ENCODE results near the gene LGALS7B. TPM values are rescaled to one million over a fixed set of nuclear protein-coding genes. Genes with fewer than 3 reads are reported as not detected.
"Not testable (repeated sequence)": the region's sequence is repeated elsewhere in the genome, so short reads cannot be mapped to it uniquely, and the experiment has no call there.

The LGALS7B gene
- total RNA-seq, 1 experiment from 2014 or later = not detected

GRCh38 chr19:38796154-38796553 is 7.2 kb downstream of the LGALS7B start:
- no peak for DNase-seq (ENCODE audit: low read depth)

GRCh38 chr19:38797781-38798180 is 8.8 kb downstream of the LGALS7B start:
- not testable (repeated sequence) for DNase-seq (ENCODE audit: low read depth)

GRCh38 chr19:38799104-38799503 is 10.1 kb downstream of the LGALS7B start:
- DNase-seq (ENCODE audit: low read depth) = no peak

- DNase-seq (ENCODE audit: low read depth) = no peak
Observed at GRCh38 chr19:38800577-38801347, 11.8 kb downstream of the LGALS7B start.

GRCh38 chr19:38801359-38802095 is 12.5 kb downstream of the LGALS7B start:
- DNase-seq (ENCODE audit: low read depth) = no peak

GRCh38 chr19:38803543-38803942 is 14.5 kb downstream of the LGALS7B start:
- DNase-seq (ENCODE audit: low read depth) = no peak

- DNase-seq (ENCODE audit: low read depth) = no peak
Observed at GRCh38 chr19:38805180-38805579, 16.2 kb downstream of the LGALS7B start.

- no peak for DNase-seq (ENCODE audit: low read depth)
Observed at GRCh38 chr19:38806371-38806770, 17.4 kb downstream of the LGALS7B start.

GRCh38 chr19:38807374-38808098 is 18.5 kb downstream of the LGALS7B start:
- DNase-seq (ENCODE audit: low read depth) = not testable (repeated sequence)

- no peak for DNase-seq (ENCODE audit: low read depth)
Observed at GRCh38 chr19:38808741-38809140, 19.7 kb downstream of the LGALS7B start.

- no peak for DNase-seq (ENCODE audit: low read depth)
Observed at GRCh38 chr19:38809592-38810252, 20.7 kb downstream of the LGALS7B start.

- DNase-seq (ENCODE audit: low read depth) = no peak
Observed at GRCh38 chr19:38812009-38812840, 23.2 kb downstream of the LGALS7B start.

- no peak for DNase-seq (ENCODE audit: low read depth)
Observed at GRCh38 chr19:38812841-38813320, 23.9 kb downstream of the LGALS7B start, which contains the start of gene LGALS4. LGALS4 (minus strand) TSS chr19:38812945; CDS start chr19:38812886, 59 bp downstream.

- no peak for DNase-seq (ENCODE audit: low read depth)
Observed at GRCh38 chr19:38813323-38813722, 24.3 kb downstream of the LGALS7B start.

- DNase-seq (ENCODE audit: low read depth) = not testable (repeated sequence)
Observed at GRCh38 chr19:38813932-38814331, 24.9 kb downstream of the LGALS7B start.

GRCh38 chr19:38815059-38816001 is 26.3 kb downstream of the LGALS7B start:
- no peak for DNase-seq (ENCODE audit: low read depth)

GRCh38 chr19:38816131-38816750 is 27.2 kb downstream of the LGALS7B start:
- DNase-seq (ENCODE audit: low read depth) = no peak

GRCh38 chr19:38817081-38817480 is 28.1 kb downstream of the LGALS7B start:
- no peak for DNase-seq (ENCODE audit: low read depth)
